AG10803 (cell line): ENCODE data around the gene CDKAL1.

Source experiments
- DNase-seq: peaks from one replicate; pipeline ENCODE4 v3.0.0; 2010; ENCODE audit warnings: low read depth
- H3K4me3 ChIP-seq: 2 replicates; pipeline ENCODE4 v1.5.1; 2011; ENCODE audit warnings: mild to moderate bottlenecking, low read length, control low read depth
- TF ChIP-seq, protein P1 (sequence below): conservative IDR thresholded peaks from 2 replicates; pipeline ENCODE4 v1.5.1; 2011; ENCODE audit warnings: mild to moderate bottlenecking, low read length, control low read depth, inconsistent platforms

The CDKAL1 gene

GRCh38 chr6:21079468-21080048 lies 545.3 kb downstream of the CDKAL1 start:
- peak; percentile 59 for DNase-seq
- TF ChIP-seq, protein P1, sequence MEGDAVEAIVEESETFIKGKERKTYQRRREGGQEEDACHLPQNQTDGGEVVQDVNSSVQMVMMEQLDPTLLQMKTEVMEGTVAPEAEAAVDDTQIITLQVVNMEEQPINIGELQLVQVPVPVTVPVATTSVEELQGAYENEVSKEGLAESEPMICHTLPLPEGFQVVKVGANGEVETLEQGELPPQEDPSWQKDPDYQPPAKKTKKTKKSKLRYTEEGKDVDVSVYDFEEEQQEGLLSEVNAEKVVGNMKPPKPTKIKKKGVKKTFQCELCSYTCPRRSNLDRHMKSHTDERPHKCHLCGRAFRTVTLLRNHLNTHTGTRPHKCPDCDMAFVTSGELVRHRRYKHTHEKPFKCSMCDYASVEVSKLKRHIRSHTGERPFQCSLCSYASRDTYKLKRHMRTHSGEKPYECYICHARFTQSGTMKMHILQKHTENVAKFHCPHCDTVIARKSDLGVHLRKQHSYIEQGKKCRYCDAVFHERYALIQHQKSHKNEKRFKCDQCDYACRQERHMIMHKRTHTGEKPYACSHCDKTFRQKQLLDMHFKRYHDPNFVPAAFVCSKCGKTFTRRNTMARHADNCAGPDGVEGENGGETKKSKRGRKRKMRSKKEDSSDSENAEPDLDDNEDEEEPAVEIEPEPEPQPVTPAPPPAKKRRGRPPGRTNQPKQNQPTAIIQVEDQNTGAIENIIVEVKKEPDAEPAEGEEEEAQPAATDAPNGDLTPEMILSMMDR: no peak
- H3K4me3 ChIP-seq: no peak overlapping the region

DNA sequence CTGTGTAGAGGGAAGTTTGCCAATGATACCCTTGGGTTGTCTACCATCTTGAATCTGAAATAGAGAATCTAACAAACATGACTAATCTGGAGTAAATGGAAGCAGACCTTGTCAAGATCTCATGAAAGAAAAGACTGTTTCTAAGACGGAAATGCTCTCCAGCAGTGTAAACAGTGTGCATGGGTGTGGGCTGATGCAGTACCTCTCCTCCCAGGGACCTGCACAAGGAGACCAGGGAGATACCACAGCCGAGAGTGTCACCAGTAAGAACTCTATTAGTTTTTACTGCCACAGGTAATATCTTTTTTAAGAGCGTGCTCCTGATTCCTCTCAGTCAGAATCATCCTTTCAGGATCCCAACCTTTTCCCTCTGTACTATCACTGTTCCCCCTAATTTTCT lies 546.0 kb downstream of the CDKAL1 start:
- TF ChIP-seq, protein P1: no peak
- no peak for DNase-seq
- H3K4me3 ChIP-seq: no peak overlapping the region

DNA sequence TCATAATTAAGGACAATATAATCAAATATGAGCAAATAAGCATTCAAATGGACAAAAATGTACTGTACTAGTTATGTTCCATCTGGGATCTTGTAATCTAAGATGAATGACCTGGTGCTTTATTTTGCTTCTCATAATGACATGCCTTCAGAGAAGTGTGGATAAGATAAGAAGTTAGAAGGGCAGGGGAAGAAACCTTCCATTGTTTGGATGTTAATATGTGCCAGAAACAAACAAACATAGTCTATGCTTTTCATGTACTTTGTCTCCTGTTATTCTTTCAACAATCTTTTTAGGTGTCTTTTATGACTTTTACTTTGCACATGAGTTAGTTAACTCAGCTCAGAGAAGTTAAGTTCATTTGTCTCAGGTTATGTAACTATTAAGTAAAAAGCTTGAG lies 547.8 kb downstream of the CDKAL1 start:
- TF ChIP-seq, protein P1: no peak
- no peak for DNase-seq
- H3K4me3 ChIP-seq: no peak overlapping the region

- DNase-seq: no peak
- H3K4me3 ChIP-seq: no peak overlapping the region
- TF ChIP-seq, protein P1: no peak
Measured at GRCh38 chr6:21083708-21084107, 549.5 kb downstream of the CDKAL1 start.

DNA sequence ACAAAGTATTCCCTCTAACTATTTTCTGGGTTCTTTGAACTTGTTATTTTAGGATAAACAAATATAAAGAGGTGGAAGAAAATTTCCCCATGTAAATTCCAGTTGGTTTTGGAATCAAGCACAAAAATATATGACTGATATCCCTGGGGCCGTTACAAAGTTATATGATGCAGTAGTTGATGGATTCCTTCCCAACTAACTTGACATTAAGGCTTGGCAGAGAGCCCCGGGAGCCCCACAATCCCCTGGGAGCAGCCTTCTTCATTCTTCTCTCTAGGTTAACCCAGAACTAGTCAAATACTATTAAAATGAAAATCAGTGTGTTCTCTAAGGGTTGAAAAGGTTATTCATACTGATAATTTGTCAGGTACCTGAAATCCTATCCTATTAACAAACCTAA lies 550.4 kb downstream of the CDKAL1 start:
- H3K4me3 ChIP-seq: no peak overlapping the region
- TF ChIP-seq, protein P1: no peak
- DNase-seq: no peak

DNA sequence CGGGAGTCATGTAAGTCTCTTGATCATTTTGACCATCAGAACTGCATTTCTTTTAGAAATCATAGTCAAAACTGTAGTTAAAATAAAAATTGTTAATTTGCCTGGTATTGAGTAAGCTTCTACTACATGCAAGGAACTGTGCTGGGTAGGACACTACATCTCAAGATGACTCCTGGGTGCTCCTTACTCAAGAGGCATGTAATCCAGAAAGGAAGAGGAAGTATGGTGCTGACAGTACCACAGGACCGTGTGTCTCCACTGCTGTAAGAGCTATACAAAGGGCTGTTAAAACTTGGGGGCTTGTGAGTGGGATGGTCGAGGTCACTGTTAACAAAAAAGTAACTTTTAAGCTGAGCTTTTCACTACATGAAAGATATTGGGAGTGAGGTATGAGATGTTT lies 551.0 kb downstream of the CDKAL1 start:
- DNase-seq: no peak
- TF ChIP-seq, protein P1: no peak

DNA sequence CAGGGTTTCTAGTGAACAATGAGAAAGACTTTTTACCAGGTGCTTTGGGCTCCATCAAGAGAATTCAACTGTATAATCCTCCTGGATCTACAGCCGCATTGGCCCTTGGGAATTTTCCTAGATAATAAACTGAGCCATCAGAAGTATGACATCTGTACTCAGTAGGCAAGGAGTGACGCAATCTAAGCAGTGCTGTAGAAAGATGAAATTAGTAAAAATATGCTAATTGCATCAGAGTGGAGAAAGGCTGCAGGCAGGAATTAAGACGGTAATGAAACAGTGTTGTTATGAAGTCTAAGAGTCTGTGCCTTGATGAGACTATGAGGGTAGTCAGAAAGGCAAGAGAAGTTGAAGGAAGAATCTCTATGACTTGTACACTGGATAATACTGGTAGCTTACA lies 551.4 kb downstream of the CDKAL1 start:
- DNase-seq: no peak
- H3K4me3 ChIP-seq: no peak overlapping the region
- TF ChIP-seq, protein P1: no peak

More for the DNA sequence above, 551.0 kb downstream of the CDKAL1 start:
- no peak overlapping the region for H3K4me3 ChIP-seq
